Measurements from ENCODE around the gene TPM1.
A peak's percentile ranks its signal among the peaks of the same experiment; 100 is the strongest.

DNA sequence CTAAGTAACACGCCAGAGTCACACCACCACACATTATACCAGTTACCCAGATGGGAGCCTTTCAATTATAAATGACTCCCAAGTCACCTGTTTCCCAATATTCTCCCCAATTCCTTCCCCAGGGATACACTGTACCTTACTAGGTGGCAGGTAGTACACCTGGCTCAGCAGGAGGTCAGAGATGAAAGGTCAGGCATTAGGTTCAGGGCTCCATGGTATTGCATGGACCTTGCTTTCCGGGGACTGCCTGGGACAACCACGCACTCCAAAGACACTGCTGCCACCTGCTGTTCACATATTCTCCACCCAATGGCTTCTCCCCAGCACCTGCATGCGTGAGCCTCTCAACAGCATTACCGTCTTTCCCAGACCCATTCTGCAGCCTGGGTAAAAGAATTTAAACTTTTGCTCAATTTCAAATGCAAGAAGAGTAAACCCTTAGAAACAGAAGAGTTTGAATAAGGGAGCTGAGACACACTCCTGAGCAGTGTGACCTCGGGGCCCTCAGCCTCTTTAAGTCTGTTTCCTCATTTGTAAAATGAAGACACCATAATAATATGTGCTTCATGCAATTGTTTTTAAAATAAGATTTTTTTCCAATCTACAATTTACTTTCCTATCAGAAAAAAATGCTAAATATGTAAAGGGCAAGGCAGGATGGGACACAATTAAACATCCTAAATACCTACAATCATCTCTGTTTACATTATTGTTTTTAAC lies 51.1 kb downstream of the TPM1 start:
- peak; percentile 82 to 94 (median 90) for TF ChIP-seq CTCF (IDR thresholded peaks at IDR 0.05)
- no peak for TF ChIP-seq POLR2AphosphoS5 (IDR thresholded peaks at IDR 0.05; ENCODE audit: insufficient read depth in 1 of 2, low read depth in 1 of 2)
- no peak for TF ChIP-seq POLR2A (IDR thresholded peaks at IDR 0.05)

Data from vagina (tissue), 2 donors.